ENCODE data around the gene ZSCAN18.
A peak's percentile ranks its signal among the peaks of the same experiment; 100 is the strongest.
"Not testable (repeated sequence)": the region's sequence is repeated elsewhere in the genome, so short reads cannot be mapped to it uniquely, and the experiment has no call there.

The ZSCAN18 gene, protein sequence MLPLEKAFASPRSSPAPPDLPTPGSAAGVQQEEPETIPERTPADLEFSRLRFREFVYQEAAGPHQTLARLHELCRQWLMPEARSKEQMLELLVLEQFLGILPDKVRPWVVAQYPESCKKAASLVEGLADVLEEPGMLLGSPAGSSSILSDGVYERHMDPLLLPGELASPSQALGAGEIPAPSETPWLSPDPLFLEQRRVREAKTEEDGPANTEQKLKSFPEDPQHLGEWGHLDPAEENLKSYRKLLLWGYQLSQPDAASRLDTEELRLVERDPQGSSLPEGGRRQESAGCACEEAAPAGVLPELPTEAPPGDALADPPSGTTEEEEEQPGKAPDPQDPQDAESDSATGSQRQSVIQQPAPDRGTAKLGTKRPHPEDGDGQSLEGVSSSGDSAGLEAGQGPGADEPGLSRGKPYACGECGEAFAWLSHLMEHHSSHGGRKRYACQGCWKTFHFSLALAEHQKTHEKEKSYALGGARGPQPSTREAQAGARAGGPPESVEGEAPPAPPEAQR

DNA sequence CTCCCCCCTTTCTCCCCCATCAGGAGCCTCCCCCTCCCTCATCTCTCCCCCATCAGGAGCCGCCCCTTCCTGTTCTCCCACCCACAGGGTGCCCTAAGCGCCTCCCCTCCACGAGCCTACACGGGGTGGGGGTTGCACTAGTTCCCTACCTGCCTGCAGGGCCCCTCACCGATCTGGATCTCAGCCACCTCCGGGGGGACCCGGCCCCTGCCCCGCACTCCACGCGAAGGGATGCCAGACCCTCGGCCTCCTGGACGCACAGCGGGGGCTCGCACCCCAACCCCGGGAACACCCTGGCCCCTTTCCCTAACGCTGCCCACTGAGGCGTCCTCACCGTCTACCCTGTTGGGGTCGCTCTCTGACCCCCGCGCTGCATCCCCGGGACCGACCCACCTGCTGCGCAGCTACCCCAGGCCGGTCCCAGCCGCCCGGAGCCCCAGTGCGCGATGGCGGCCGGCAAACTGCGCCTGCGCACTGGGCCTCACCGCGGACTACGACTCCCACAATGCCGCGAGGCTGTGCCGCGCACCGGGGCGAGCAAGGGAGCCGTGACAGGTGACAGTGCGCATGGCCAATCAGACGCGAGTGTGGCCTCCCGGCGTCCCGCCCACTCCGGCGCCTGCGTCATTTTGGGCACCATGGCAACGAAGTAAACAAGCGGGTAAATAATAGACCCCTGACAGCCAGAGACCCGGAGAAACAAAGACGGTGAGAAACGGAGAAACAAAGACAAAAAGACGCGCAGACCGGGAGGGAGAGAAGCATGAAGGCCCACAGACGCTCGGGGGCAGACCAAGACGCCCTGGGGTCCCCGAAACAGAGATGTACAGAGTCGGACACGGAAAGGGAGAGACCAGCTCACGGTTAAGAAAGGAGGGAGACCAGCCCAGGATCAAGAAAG, at the start of gene ZSCAN18:
Gene ZSCAN18 (minus strand): TSS at position 451 of the 901 bp plus-strand sequence. CDS start 7,964 bp downstream, outside the sequence.
- peak; percentile 98 for DNase-seq

DNA sequence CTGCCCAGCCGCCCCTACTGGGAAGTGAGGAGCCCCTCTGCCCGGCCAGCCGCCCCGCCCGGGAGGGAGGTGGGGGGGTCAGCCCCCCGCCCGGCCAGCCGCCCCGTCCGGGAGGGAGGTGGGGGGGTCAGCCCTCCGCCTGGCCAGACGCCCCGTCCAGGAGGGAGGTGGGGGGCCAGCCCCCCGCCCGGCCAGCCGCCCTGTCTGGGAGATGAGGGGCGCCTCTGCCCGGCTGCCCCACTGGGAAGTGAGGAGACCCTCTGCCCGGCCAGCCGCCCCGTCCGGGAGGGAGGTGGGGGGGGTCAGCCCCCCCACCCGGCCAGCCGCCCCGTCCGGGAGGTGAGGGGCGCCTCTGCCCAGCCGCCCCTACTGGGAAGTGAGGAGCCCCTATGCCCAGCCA, 49.4 kb upstream of the ZSCAN18 start:
- DNase-seq, result not testable (repeated sequence)

DNA sequence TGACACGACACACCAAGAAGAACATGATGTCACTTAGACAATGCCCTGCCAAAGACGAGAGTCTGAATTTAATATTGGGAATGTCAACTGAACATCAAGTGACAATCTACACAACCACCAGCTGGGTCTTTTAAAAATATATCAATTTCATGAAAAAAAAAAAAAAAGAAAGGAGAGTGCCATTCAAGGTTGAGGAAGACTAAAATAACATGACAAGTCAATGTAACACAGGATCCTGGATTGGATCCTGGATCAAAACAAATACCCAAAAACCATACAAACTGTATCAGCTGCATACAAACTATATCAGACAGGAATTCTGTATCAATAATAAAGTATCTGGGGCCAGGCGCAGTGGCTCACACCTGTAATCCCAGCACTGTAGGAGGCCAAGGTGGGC, 47.8 kb upstream of the ZSCAN18 start:
- DNase-seq, result no peak

DNA sequence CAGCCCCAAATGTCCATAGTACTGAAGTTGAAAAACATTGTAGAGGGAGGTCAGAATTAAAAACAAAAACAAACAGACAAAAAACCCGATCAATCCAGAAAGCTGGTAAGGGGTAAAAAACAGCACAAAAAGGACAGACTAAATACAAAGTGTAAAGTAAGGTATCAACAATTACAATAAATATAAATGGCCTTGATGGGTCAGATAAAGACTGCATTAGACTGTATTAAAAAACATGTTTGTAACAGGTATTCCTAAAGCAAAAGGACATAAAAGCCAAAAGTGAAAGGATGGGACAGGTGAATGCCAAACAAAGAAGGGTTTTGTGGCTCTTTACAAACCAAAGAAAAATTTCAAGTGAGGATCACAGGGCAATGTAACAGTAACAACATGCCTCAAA, 36.2 kb upstream of the ZSCAN18 start:
- DNase-seq, result no peak

DNA sequence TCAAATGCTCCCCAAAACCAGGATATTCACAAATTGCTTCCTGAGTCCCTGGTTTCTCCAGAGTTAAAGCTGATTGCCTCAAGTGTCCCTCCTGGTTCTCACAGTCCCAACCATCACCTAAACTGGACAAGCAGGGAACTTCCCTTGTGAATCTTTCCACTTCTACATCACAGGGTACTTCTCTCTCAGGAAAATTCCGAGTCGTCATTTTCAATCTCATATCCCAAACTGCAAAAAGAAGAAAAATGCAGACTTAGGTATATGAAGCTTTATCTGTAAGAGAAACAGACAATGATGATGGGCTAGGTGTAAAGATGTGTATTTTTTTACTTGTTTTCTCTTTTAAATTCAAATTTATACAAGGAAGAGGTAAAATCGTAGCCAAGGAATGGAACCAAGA, 31.3 kb upstream of the ZSCAN18 start:
- DNase-seq, result no peak

DNA sequence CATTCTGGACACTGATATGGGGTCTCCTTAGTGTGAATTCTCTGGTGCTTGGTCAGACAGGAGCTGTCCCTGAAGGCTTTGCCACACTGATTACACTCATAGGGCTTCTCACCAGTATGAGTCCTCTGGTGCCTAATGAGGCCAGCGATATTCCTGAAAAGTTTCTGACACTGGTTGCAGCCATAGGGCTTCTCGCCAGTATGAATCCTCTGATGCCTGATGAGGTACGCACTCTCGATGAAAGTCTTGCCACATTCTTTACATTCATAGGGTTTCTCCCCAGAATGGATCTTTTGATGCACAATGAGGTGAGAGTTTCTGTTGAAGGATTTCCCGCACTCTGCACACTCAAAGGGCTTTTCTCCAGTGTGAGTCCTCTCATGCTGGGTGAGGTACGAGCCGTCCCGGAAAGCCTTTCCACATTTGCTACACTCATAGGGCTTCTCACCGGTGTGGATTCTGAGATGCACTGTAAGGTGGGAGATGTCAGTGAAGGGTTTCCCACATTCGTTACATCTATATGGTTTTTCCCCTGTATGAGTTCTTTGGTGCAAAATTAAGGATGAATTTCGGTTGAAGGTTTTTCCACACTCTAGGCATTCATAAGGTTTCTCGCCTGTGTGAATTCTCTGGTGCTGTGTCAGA, 30.1 kb upstream of the ZSCAN18 start:
- no peak for DNase-seq

DNA sequence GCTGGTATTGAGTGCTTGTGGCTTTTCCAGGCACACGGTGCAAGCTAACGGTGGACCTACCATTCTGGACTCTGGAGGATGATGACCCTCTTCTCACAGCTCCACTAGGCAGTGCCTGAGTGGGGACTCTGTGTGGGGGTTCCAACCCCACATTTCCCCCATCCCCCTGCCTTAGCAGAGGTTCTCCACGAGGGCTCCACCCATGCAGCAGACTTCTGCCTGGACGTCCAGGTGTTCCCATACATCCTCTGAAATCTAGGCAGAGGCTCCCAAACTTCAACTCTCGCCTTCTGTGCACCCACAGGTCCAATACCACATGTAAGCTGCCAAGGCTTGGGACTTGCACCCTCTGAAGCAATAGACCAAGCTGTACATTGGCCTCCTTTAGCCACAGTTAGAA, 25.3 kb upstream of the ZSCAN18 start:
- DNase-seq, result no peak

DNA sequence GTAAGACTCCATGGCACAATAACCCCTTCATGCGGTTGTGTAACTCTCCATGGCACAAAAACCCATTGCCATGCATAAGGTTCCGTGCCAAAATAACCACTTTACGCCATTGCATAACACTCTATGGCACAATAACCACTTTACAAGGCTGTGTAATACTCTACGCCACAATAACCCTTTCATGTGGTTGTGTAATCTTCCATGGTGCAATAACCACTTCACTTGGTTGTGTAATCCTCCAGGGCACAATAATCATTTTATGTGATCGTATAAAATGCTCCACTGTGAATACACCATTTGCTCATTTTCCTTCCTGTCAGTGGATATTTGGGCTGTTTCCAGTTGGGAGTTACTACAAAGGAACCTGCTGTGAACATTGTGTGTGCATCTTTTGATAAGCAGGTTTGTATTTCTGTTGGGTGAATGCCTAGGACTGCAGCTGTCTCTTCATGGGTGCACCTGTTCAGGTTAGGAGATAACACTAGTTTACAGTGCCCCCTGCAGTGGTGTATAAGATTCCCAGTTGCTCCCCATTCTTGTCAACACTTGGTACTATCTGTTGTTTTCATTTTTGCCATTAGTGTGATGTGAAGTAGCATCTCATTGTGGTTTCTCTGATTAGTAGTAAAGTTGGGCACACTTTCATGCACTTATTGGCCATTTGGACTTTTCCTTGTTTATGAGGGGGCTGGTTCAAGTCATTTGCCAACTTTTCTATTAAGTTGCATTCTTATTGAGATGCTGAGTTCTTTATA, 21.1 kb upstream of the ZSCAN18 start:
- no peak for DNase-seq

DNA sequence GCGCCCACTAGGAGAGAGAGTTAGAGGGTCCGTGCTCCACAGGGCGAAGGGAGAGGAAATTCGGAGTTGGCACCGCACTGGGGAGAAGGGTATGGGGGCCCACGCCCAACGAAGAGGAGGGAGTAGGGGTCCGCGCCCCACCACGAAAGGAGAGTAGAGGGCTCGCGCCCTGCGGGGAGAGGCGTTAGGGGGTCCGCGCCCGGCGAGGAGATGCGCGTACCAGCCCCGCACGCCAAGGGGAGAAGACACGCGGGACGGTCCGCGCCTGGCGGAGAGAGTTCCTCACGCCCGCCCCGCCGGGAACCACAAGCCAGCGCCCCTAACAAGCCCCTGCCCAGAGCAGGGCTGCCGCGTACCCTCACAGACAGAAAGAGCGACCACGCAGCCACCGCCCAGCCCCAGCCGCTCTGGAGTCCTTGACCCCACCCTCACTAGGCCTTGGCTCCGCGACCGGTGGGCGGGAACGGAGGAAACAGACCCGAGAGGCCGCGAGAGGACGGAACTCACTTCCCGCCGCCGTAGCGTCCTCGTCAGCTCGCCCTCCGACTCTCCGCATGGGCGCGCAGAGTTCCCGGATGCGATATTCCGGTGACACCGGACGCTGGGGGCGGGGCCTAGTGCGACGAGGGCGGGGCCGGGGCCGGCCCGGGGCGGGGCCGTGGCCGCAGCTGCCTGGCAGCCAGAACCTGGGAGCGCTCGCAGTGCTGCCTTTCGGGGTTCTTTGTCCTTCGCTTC, 20.0 kb upstream of the ZSCAN18 start:
- no peak for DNase-seq

DNA sequence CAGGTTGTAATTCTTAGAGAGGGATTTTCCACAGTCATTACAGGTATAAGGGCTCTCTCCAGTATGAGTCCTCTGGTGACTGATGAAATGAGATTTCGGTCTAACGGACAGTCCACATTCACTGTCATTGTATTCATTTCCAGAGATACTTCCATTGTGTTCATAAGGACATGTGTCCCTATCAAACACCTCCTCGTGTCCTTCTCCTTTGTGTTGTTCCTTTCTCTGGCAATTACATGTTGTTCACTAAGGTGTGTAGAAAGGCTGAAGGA, 10.5 kb upstream of the ZSCAN18 start:
- DNase-seq, result no peak

DNA sequence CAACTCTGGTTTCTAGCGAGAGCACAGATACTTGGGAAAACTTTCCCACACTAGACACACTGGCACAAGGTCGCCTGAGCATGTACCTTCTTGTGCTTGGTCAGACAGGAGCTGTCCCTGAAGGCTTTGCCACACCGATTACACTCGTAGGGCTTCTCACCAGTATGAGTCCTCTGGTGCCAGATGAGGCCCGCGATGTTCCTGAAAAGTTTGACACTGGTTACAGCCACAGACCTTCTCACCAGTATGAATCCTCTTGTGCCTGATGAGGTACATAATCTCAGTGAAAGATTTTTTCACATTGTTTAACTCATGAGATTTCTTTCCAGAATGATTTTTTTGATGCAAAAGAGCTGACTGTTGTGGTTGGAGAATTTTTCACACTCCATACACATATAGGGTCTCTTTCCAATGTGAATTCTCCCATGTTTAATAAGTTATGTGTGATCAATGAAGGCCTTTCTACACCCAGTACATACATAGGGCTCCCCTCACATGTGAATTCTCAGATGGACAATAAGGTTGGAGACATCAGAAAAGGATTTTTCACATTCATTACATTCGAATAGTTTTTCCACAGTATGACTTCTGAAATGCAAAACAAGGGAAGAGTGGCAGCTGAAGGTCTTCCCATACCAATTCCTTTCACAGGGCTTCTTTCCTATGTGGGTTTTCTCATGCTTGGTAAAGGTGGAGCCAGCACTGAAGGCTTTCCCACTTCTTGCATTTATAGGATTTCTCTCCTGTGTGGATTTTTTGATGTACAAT, 9.9 kb upstream of the ZSCAN18 start:
- no peak for DNase-seq

DNA sequence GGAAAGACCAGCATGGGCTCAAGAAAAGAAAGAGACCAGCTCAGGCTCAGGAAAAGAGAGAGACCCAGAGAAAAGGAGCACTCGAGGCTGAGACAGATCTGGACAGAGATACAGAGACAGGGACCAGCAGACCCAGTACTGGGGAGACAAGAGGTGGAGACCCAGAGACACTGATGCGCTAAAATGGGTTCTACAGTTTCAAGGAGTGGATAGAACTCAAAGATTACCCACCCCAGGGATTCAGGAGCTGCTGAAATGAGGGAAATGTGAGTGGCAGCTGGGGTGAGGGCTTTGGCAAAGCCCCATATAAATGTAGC, 609 bp upstream of the ZSCAN18 start:
- no peak for DNase-seq

DNA sequence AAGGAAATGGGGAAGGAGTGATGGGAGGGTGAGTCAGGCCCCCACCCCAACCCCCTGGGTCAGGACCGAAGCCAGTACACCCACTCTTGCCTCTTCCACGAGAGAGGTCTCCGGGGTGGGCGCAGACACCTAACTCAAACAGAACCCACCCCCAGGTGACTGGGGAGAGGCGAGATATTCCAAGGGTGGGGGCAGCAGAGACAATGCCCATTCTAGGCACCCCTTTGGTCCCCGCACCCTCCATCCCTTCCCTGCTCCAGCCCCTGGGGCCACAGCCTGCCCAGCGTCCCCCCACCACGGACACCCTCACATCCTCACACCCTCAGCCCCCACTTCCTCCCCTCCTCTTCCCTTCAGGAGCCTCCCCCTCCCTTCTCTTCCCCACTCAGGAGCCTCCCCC, 682 bp downstream of the ZSCAN18 start:
- no peak for DNase-seq

DNA sequence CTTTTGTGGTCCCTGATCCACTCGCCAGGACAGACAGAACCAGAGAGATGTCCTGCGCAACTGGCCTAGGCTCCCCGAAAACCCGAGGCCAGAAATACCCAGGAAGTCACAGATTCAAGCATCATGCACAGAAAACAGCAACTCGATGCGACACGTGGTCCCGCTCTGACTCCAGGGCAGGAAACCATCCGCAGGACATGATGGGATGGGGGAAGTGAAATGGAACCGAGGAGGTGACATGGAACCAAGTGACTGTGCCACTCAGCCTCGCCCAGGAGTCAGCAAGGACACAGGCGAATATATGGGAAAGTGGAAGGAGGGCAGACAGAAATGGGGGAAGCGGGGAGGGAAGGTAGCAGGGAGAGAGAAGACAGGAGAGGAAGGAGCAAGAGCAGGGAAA, 1.1 kb downstream of the ZSCAN18 start:
- DNase-seq, result no peak

DNA sequence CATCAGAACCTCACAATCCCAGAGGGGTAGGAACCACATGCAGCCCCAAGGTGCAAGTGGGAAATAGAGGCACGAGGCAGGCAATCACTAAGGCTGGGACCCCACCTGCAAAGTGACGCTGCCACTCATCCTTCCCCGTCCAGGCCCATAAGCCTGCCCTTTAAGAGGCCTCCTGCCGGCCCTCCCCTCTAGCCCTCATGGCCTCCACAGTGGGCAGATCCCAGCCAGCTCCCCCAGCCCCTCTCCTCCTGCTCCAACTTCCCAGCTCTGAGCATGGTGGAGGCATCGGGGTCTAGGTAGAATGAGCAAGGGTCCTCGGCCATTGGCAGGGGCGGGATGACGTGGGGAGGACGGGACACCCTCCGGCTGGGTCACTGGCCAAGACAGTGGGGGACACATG, 2.7 kb downstream of the ZSCAN18 start:
- no peak for DNase-seq

DNA sequence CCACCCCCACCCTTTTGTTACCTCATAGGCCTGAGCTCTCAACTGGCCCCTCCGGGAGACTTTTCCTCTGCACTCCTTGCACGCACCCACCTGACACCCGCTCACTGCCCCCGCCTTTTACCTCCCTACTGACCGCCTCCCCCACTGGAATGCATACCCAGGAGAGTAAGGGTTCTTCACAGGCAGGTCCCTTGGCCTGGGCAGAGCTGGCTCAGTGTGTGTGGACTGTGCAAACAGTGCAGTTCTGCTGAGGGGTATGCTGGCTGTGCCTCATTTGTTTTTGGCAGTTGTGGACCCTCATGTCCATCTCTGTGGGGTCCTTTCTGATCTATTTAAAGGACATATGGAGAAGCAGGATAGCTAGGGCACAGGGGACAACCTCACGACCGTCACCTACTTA, 5.0 kb downstream of the ZSCAN18 start:
- no peak for DNase-seq

DNA sequence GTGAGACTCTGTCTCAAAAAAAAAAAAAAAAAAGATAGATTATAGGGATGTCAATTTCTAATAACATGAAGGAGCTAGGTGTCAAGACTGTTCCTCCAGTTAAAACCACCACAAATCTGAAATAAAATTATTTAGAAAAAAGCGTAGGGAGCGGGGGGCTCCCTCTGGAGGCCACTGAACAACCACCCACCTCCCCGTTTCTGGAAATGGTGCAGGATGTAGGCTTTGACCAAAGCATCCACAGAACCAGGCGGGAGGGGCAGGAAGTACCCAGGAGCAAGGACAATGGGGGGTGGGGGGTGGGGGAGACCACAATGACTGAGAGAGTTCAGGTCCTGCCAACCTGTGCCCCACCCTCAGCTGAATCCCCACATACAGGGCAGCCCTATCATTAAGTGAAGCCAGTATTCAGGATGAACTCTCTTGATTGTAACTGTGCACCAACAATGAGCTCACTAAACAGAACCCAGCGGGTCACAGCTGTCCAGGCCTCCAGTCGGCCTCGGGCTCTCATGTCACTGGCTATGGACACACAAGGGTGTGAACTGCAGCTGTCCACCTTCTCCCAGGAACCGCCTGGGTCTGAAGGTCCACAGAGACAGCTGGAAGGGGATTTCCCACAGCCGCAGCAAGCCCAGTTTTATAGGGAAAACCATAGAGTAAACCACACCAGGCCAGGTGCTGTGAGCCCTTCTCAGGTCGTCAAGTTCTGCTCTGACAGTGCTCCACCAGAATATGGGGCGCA, 6.6 kb downstream of the ZSCAN18 start:
- no peak for DNase-seq

DNA sequence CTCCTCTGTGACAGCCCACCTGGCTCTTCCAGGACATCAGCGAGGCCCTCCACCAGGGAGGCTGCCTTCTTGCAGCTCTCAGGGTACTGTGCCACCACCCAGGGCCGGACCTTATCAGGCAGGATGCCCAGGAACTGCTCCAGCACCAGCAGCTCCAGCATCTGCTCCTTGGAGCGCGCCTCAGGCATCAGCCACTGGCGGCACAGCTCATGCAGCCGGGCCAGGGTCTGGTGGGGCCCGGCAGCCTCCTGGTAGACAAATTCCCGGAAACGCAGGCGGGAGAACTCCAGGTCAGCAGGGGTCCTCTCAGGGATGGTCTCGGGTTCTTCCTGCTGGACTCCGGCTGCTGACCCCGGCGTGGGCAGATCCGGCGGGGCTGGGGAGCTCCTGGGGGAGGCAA, 8.2 kb downstream of the ZSCAN18 start:
- no peak for DNase-seq

DNA sequence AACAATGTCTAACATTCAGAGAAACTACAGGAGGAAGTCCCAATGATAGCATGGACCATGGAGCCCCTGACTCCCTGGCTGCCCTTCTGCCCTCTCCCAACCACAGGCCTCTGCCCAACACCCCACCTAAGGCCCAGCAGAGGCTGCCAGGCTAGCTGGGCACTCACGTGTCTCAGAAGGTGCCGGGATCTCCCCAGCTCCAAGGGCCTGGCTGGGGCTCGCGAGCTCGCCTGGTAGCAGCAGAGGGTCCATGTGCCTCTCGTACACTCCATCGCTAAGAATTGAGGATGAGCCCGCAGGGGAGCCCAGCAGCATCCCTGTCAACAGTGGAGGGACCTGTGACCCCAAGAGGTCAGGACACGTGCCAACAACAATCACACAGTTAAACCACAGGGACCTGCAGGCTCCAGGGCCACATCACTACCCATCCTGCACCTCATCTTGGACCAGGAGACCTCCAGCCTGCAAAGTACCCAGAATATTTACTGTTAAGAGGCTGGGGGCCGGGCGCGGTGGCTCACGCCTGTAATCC, 9.4 kb downstream of the ZSCAN18 start:
- DNase-seq, result no peak

All from CD4-positive, alpha-beta T cell treated with Interleukin-10 for 1 hour (primary cell).